ENCODE results near the gene CBX2.

Gene CBX2

DNA sequence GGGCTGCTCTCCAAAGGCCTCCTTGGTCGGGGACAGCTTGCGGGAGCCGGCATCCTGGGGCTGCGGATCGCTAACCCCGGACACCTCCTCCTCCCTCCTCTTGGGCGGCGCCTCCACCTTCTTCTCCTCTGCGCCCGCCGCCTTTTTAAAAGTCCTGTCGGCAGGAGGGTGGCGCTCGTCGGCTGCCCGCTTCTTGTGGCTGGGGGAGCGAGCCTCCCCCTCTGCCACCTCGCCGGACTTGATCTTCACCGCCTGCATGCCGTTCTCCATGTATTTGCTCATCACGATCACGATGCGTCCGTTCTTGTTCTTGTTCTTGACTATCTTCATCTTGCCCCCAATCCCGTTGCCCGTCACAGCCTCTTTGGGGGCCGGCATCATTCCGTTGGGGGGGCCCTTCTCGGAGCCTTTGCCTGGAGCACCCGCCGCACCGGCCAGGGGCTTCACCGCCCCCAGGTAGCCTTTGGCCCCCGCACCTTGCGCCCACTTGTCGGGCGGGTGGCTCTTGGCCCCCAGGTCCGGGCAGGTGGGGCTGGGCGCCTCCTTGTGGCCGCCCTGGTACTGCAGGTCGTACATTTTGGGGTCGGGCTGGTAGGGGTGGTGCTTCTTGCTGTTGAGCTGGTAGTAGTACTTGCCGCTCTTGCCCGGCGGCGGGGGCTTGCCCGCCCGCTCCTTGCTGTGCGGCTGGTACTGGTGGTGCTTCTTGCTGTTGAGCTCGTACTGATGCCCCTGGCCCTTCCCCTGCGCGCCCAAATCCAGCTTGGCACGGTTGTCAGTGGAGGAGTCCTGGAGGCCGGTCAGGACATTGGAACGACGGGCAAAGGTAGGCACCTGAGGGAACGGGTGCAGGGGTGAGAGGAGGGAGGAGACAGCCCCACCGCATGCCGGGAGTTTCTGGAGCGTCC, 56.9 kb downstream of the CBX2 start:
- TF ChIP-seq, protein P1, sequence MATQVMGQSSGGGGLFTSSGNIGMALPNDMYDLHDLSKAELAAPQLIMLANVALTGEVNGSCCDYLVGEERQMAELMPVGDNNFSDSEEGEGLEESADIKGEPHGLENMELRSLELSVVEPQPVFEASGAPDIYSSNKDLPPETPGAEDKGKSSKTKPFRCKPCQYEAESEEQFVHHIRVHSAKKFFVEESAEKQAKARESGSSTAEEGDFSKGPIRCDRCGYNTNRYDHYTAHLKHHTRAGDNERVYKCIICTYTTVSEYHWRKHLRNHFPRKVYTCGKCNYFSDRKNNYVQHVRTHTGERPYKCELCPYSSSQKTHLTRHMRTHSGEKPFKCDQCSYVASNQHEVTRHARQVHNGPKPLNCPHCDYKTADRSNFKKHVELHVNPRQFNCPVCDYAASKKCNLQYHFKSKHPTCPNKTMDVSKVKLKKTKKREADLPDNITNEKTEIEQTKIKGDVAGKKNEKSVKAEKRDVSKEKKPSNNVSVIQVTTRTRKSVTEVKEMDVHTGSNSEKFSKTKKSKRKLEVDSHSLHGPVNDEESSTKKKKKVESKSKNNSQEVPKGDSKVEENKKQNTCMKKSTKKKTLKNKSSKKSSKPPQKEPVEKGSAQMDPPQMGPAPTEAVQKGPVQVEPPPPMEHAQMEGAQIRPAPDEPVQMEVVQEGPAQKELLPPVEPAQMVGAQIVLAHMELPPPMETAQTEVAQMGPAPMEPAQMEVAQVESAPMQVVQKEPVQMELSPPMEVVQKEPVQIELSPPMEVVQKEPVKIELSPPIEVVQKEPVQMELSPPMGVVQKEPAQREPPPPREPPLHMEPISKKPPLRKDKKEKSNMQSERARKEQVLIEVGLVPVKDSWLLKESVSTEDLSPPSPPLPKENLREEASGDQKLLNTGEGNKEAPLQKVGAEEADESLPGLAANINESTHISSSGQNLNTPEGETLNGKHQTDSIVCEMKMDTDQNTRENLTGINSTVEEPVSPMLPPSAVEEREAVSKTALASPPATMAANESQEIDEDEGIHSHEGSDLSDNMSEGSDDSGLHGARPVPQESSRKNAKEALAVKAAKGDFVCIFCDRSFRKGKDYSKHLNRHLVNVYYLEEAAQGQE (IDR thresholded peaks at IDR 0.05; ENCODE audit: insufficient replicate concordance, low read depth) = no peak
- no peak for TF ChIP-seq GABPA (IDR thresholded peaks at IDR 0.05; ENCODE audit: low read depth)
- TF ChIP-seq, protein P2, sequence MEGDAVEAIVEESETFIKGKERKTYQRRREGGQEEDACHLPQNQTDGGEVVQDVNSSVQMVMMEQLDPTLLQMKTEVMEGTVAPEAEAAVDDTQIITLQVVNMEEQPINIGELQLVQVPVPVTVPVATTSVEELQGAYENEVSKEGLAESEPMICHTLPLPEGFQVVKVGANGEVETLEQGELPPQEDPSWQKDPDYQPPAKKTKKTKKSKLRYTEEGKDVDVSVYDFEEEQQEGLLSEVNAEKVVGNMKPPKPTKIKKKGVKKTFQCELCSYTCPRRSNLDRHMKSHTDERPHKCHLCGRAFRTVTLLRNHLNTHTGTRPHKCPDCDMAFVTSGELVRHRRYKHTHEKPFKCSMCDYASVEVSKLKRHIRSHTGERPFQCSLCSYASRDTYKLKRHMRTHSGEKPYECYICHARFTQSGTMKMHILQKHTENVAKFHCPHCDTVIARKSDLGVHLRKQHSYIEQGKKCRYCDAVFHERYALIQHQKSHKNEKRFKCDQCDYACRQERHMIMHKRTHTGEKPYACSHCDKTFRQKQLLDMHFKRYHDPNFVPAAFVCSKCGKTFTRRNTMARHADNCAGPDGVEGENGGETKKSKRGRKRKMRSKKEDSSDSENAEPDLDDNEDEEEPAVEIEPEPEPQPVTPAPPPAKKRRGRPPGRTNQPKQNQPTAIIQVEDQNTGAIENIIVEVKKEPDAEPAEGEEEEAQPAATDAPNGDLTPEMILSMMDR (IDR thresholded peaks at IDR 0.05; ENCODE audit: insufficient read depth, low read length) = peak; percentile 29
- TF ChIP-seq POLR2AphosphoS5 (IDR thresholded peaks at IDR 0.05; ENCODE audit: low read depth) = peak; percentile 59; the same call in 1 of the 2 replicates
- no peak for DNase-seq (ENCODE audit: low read depth in 1 of 2, low spot score in 1 of 2)
- Histone ChIP-seq H3K4me3 (replicated peaks; ENCODE audit: insufficient read depth, low read length) (no peak overlapping the region), H3K27me3 (ENCODE audit: insufficient read depth, poor library complexity, severe bottlenecking) (no peaks in the 10 kb centered on the region), H3K27ac (replicated peaks) (no peak overlapping the region)

DNA sequence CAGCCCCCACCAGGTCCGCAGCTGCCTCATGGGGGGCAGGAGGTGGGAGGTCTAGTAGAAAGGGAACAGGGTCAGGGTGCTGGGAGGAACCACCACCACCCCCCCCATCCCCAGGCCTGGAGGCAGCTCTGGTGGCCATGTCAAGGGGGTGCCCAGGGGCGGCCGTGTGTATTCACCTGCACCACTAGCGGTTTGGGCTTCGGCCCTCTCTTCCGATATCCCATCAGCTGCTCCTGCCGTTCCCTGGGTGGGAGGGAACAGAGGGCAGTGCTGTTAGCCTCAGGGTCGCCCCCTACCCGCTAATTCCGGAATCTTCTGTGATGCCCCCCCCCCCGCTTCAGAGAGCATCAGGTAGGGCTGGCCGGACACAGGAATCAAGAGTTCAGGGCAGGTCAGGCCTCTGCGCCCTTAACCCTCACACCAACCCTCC, 57.5 kb downstream of the CBX2 start:
- TF ChIP-seq SPI1 (IDR thresholded peaks at IDR 0.05; ENCODE audit: borderline replicate concordance, low read depth) (no peak), POLR2AphosphoS5 (IDR thresholded peaks at IDR 0.05; ENCODE audit: low read depth) (no peak), GABPA (IDR thresholded peaks at IDR 0.05; ENCODE audit: low read depth) (no peak)
- TF ChIP-seq, protein P1 (IDR thresholded peaks at IDR 0.05; ENCODE audit: insufficient replicate concordance, low read depth) = no peak
- TF ChIP-seq, protein P2 (IDR thresholded peaks at IDR 0.05; ENCODE audit: insufficient read depth, low read length) = no peak
- DNase-seq (ENCODE audit: low read depth in 1 of 2, low spot score in 1 of 2) = no peak
- peaks cover 4% of the 10 kb centered on the region for H3K27me3 ChIP-seq (ENCODE audit: insufficient read depth, poor library complexity, severe bottlenecking)
- no peak overlapping the region for H3K4me3 ChIP-seq (replicated peaks; ENCODE audit: insufficient read depth, low read length)
- no peak overlapping the region for H3K27ac ChIP-seq (replicated peaks)

DNA sequence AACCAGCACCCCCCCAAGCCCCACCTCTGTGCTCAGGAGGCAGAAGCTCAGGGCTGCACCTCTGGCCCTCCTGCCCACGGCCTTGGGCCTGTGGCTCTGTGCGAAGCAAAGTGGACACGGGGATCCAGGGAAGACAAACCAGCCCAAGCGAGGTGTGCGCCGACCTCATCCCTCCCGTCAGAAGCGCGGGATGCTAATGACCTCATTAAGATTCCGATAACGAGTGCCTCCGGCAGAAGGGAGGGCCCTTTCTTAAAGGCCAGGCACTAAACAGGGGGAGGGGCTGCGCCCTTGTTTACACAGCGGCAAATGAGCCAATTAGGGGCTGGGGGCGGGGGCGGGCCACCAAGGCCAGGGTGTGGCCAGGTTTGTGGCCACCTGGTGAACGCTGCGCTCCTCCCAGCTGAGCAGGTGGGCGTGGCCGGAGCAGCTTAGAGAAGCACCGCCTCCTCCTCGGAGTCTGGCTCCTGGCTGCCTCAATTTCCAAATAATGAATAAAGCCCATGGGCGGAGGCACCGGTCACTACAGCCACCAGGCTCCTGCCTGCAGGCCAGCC, 58.1 kb downstream of the CBX2 start:
- TF ChIP-seq, protein P1 (IDR thresholded peaks at IDR 0.05; ENCODE audit: insufficient replicate concordance, low read depth) = no peak
- TF ChIP-seq SPI1 (IDR thresholded peaks at IDR 0.05; ENCODE audit: borderline replicate concordance, low read depth) (no peak), GABPA (IDR thresholded peaks at IDR 0.05; ENCODE audit: low read depth) (no peak), POLR2AphosphoS5 (IDR thresholded peaks at IDR 0.05; ENCODE audit: low read depth) (no peak; the same call in 1 of the 2 replicates)
- TF ChIP-seq, protein P2 (IDR thresholded peaks at IDR 0.05; ENCODE audit: insufficient read depth, low read length) = no peak
- DNase-seq (ENCODE audit: low read depth in 1 of 2, low spot score in 1 of 2) = no peak
- H3K27me3 ChIP-seq (ENCODE audit: insufficient read depth, poor library complexity, severe bottlenecking) = peaks cover 9% of the 10 kb centered on the region
- H3K4me3 ChIP-seq (replicated peaks; ENCODE audit: insufficient read depth, low read length) = peak overlapping the region; percentile 78
- peak overlapping the region; percentile 96 for H3K27ac ChIP-seq (replicated peaks)

Measured in HL-60 (cell line).